PC-3 (cell line): ENCODE data around the gene C19orf25. TPM values are rescaled to one million over a fixed set of nuclear protein-coding genes. Genes with fewer than 3 reads are reported as not detected.

Experiments
- ATAC-seq: fragments of 200-7000 bp; cut with Tn5 transposase; 2 replicates; pipeline ENCODE4 v1.9.1; 2020; ENCODE audit warnings: mild to moderate bottlenecking, moderate library complexity
- BruUV-seq: library from RNA; stranded (reverse); fragments of 400-500 nt; replicated peaks from 2 replicates; lab custom pipeline; 2021; lab: Mats Ljungman, UMichigan
- CTCF ChIA-PET: fragments of 300-600 bp; sonication (Branson Sonifier 250); formaldehyde crosslinking; loops from one replicate; lab custom pipeline; 2022; ENCODE audit warnings: antibody characterized with exemption; lab: Charles Lee
- POLR2A ChIA-PET: fragments of 300-600 bp; sonication (Branson Sonifier 250); formaldehyde crosslinking; loops from one replicate; lab custom pipeline; 2022; ENCODE audit warnings: antibody characterized with exemption; ENCODE audit not compliant: unreplicated experiment; lab: Charles Lee
- DNase-seq: peaks from one replicate; pipeline ENCODE4 v3.0.0-alpha.2; 2015
- H2AFZ ChIP-seq: fragments of 300-600 bp; sonication (generic); 2 replicates; pipeline ENCODE4 v1.6.0; 2016; ENCODE audit warnings: antibody characterized with exemption, low read length
- H3F3A ChIP-seq: fragments of 300-600 bp; sonication (generic); one replicate; pipeline ENCODE4 v1.6.0; 2017; ENCODE audit warnings: antibody characterized with exemption, low read length, control low read depth, mild to moderate bottlenecking; ENCODE audit not compliant: unreplicated experiment
- H3K27ac ChIP-seq: fragments of 300-600 bp; sonication (generic); 2 replicates; pipeline ENCODE4 v1.5.1; 2016; ENCODE audit warnings: mild to moderate bottlenecking, low read length
- H3K27me3 ChIP-seq: fragments of 300-600 bp; sonication (generic); 2 replicates; pipeline ENCODE4 v1.6.1; 2016; ENCODE audit warnings: low read length, mixed read lengths
- H3K36me3 ChIP-seq: fragments of 300-600 bp; sonication (generic); 2 replicates; pipeline ENCODE4 v1.6.1; 2016; ENCODE audit warnings: low read depth, mixed run types, low read length, mixed read lengths
- H3K4me1 ChIP-seq: fragments of 300-600 bp; sonication (generic); 2 replicates; pipeline ENCODE4 v1.5.1; 2016; ENCODE audit warnings: low read length; ENCODE audit not compliant: insufficient read depth
- H3K4me2 ChIP-seq: fragments of 300-600 bp; sonication (generic); 2 replicates; pipeline ENCODE4 v1.6.0; 2016; ENCODE audit warnings: low read length
- H3K4me3 ChIP-seq: fragments of 300-600 bp; sonication (generic); 2 replicates; pipeline ENCODE4 v1.5.1; 2016; ENCODE audit warnings: mild to moderate bottlenecking, low read length, mixed read lengths
- H3K79me2 ChIP-seq: fragments of 300-600 bp; sonication (generic); 2 replicates; pipeline ENCODE4 v1.6.1; 2017; ENCODE audit warnings: low read length, mixed read lengths
- H3K9ac ChIP-seq: fragments of 300-600 bp; sonication (generic); 2 replicates; pipeline ENCODE4 v1.6.0; 2016; ENCODE audit warnings: mild to moderate bottlenecking, low read length
- H3K9me2 ChIP-seq: fragments of 300-600 bp; sonication (generic); replicated peaks from 2 replicates; pipeline ENCODE4 v1.6.1; 2016; ENCODE audit warnings: mixed run types, low read length, mixed read lengths
- H3K9me3 ChIP-seq: fragments of 300-600 bp; sonication (generic); 2 replicates; pipeline ENCODE4 v1.6.1; 2016; ENCODE audit warnings: low read length, mixed read lengths
- H4K20me1 ChIP-seq: fragments of 300-600 bp; sonication (generic); 2 replicates; pipeline ENCODE4 v1.6.1; 2016; ENCODE audit warnings: low read length, mixed read lengths
- EZH2 ChIP-seq: fragments of 300-600 bp; sonication (generic); IDR thresholded peaks from one replicate; pipeline ENCODE4 v1.6.1; 2017; ENCODE audit warnings: antibody characterized with exemption, mild to moderate bottlenecking, low read length; ENCODE audit not compliant: unreplicated experiment
- EZH2phosphoT487 ChIP-seq: fragments of 300-600 bp; sonication (generic); IDR thresholded peaks from 2 replicates; pipeline ENCODE4 v1.6.1; 2018; ENCODE audit warnings: mild to moderate bottlenecking, antibody characterized with exemption, low read length, borderline replicate concordance
- intact Hi-C: fragments of 100-400 bp; cut with micrococcal nuclease; formaldehyde crosslinking; loops from 2 replicates; pipeline ENCODE4 v1.9.0; 2023
- total RNA-seq: library from RNA; depleted of rRNA; stranded (reverse); fragments of >200 nt; gene quantifications from 2 replicates; pipeline ENCODE4 v1.2.3, GENCODE V29; 2014
- TF ChIP-seq, protein P1 (sequence below): fragments of 300-600 bp; sonication (generic); conservative IDR thresholded peaks from 2 replicates; pipeline ENCODE4 v1.5.1; 2017; ENCODE audit warnings: antibody characterized with exemption, low read depth, mild to moderate bottlenecking, low read length

C19orf25 gene
- total RNA-seq, 1 experiment from 2014 or later: 45.0 TPM

DNA sequence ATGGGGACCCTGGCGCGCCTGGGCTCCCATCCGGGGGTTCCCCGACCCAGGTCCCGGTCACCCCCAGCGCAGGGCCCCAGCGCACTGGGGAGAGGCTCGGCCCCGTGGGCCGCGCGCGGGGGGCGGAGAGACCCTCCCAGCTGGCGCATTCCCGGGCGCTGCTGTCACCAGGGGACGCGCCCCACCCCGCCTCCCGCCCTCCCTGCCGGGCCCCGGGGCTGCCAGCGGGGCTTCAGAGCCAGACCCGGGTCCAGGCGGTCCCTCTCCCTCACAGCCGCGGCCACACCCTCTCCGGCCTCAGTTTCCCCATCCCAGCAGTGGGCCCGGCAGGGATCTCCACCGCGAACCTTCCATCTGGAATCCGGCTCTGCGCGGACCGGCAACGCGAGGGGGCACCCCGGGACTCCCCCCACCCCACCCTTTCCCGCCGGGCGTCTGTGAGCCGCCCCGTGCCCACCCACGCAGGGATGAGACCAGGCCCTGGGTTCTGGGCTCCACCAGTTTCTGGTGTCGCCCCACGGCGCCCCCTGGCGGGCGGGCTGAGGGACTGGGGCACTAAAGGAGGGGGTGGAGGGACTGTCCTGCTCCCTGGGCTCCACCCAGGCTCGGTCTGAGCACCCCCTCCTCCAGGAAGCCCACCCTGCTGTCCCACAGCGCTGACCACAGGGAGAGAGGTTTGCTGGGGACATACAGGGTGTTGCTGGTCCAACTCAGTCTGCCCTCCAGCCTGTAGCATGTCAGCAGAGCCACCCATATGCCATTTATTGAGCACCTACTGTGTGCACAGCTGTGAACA, 34.7 kb upstream of the C19orf25 start:
- H3K9me2 ChIP-seq: no peaks in the 10 kb centered on the region
- H4K20me1 ChIP-seq: no peaks in the 10 kb centered on the region
- 0 out of 2 replicates have a peak, but pooled peaks cover 3% of the 10 kb centered on the region for H3K4me1 ChIP-seq
- H3F3A ChIP-seq: no peaks in the 10 kb centered on the region
- peak; percentile 62 for DNase-seq
- intact Hi-C loops: no loop called here
- H2AFZ ChIP-seq: peak overlapping the region; percentile 30; the same call in 1 of the 2 replicates
- peak overlapping the region; percentile 80 for H3K4me2 ChIP-seq
- ChIA-PET CTCF (interaction anchor here (0.6 kb wide), 1 partner anchor 432 kb away, joined by 3 read pairs; no protein-coding TSS in a partner anchor), POLR2A (no interaction called here)
- H3K79me2 ChIP-seq: peaks cover 3% of the 10 kb centered on the region; the same call in 1 of the 2 replicates
- peak overlapping the region; percentile 10; the same call in 1 of the 2 replicates for H3K9ac ChIP-seq
- H3K9me3 ChIP-seq: no peaks in the 10 kb centered on the region
- TF ChIP-seq EZH2phosphoT487: no peak
- TF ChIP-seq, protein P1, sequence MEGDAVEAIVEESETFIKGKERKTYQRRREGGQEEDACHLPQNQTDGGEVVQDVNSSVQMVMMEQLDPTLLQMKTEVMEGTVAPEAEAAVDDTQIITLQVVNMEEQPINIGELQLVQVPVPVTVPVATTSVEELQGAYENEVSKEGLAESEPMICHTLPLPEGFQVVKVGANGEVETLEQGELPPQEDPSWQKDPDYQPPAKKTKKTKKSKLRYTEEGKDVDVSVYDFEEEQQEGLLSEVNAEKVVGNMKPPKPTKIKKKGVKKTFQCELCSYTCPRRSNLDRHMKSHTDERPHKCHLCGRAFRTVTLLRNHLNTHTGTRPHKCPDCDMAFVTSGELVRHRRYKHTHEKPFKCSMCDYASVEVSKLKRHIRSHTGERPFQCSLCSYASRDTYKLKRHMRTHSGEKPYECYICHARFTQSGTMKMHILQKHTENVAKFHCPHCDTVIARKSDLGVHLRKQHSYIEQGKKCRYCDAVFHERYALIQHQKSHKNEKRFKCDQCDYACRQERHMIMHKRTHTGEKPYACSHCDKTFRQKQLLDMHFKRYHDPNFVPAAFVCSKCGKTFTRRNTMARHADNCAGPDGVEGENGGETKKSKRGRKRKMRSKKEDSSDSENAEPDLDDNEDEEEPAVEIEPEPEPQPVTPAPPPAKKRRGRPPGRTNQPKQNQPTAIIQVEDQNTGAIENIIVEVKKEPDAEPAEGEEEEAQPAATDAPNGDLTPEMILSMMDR: peak; percentile 76
- TF ChIP-seq EZH2: no peak
- H3K27ac ChIP-seq: no peak overlapping the region
- H3K27me3 ChIP-seq: no peaks in the 10 kb centered on the region
- no TSS peak for BruUV-seq
- ATAC-seq: peak; percentile 68
- H3K36me3 ChIP-seq: no peaks in the 10 kb centered on the region
- H3K4me3 ChIP-seq: peak overlapping the region; percentile 70

DNA sequence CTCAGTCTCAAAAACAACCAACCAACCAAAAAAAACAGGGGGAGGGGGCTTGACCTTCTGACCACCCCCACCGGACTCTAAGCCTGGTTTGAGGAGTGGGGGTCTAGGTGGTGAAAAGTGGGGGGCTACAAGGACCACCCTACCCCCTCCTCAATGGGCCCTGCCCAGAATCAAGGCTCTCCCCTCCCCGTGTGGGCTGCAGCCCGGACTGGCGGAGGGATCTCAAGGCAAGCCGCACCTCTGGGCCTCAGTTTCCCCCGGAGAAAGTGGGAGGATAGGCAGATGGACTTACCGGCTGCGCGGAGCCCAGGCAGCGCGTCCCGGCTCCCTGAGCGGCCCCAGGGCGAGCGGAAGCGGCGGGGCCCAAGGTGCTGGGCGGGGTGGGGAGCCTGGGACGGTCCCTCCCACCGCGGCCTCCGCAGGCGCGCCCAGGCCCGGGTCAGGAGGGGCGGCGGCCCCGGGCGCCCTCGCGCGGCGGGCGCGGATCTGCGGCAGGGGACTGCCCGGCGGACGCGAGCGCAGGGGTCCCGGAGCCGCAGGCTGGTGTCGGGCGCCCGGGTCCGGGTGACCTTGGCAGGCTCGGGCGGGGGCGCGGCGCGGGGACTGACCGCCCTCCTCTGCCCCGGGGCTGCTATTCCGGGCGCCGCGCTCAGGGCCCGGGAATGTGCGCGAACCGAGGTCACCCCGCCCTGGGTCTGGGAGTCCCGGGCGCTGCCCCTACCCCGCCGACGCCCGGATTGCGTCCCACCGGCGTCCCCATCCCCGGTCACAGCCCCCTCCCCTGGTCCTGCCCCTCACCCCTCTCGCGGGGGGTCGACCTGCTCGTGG, 33.9 kb upstream of the C19orf25 start, which contains the start of gene ADAMTSL5:
ADAMTSL5 (minus strand) TSS at position 349 of the 828 bp plus-strand sequence. CDS start 2,076 bp downstream, outside the sequence.
- no TSS peak for BruUV-seq
- CTCF ChIA-PET: no interaction called here
- peak within 1 kb of the TSS; percentile 52 for H3K9ac ChIP-seq

More for the DNA sequence above, 33.9 kb upstream of the C19orf25 start, which contains the start of gene ADAMTSL5:
- H3K9me3 ChIP-seq: no peaks in the 10 kb centered on the region
- POLR2A ChIA-PET: no interaction called here
- H4K20me1 ChIP-seq: no peaks in the 10 kb centered on the region
- no peak within 1 kb of the TSS for H3K27ac ChIP-seq
- peak within 1 kb of the TSS; percentile 30; the same call in 1 of the 2 replicates for H2AFZ ChIP-seq
- ATAC-seq (peak; percentile 78), DNase-seq (peak; percentile 59)
- TF ChIP-seq, protein P1: no peak
- TF ChIP-seq EZH2 (no peak), EZH2phosphoT487 (no peak)
- H3F3A ChIP-seq: no peaks in the 10 kb centered on the region
- H3K36me3 ChIP-seq: no peaks in the 10 kb centered on the region
- H3K4me2 ChIP-seq: peak within 1 kb of the TSS; percentile 85
- peak within 1 kb of the TSS; percentile 70 for H3K4me3 ChIP-seq
- H3K79me2 ChIP-seq: peaks cover 3% of the 10 kb centered on the region; the same call in 1 of the 2 replicates
- H3K4me1 ChIP-seq: peaks cover 3% of the 10 kb centered on the region; the same call in 1 of the 2 replicates
- H3K27me3 ChIP-seq: no peaks in the 10 kb centered on the region
- no peaks in the 10 kb centered on the region for H3K9me2 ChIP-seq
- intact Hi-C loops: no loop called here
